Measurements from ENCODE around the gene COPZ2.
"Not testable (repeated sequence)": the region's sequence is repeated elsewhere in the genome, so short reads cannot be mapped to it uniquely, and the experiment has no call there.

The COPZ2 gene

DNA sequence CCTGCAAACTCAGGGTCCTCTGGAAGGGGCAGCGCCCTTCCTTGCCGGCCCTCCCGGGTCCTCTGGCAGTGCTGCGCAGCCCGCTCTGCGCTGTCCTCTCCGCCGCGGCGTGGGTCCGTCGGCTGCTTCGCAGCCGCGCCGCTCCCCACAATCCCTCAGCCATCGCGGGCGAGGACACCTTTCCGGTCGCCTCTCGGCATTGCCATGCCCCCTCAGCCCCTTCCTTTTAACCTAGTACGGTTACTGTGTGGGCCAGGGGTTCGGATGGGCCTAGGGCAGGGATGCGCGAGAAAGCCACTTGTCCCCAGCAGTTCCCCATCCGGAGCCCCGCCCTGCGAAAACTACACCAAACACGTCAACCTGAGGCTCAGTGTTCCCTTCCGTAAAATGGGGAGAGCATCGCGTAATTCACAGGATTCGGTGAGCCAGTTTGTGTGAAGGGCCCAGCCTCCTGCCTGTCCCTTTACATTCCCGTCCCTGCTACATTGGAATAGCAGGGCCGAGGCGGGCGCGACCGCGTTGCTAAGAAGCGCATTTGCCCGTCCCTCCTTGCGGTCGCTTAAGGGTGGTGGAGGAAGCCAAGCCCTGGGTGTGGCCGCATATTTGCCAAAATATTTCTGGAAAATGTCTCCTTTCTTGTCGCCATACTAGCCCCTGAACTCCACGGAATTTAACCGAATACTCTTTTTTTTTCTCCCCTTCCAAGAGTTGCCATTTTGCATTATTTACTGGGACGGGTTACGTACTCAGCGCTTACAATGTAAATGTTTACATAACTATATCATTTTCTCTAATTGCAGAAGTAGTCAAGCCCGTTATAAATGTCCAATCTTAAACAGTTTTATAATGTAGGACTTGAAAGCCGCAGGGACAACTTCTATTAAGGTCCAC is 13.2 kb downstream of the COPZ2 start:
- DNase-seq (ENCODE audit: extremely low spot score), result no peak

DNA sequence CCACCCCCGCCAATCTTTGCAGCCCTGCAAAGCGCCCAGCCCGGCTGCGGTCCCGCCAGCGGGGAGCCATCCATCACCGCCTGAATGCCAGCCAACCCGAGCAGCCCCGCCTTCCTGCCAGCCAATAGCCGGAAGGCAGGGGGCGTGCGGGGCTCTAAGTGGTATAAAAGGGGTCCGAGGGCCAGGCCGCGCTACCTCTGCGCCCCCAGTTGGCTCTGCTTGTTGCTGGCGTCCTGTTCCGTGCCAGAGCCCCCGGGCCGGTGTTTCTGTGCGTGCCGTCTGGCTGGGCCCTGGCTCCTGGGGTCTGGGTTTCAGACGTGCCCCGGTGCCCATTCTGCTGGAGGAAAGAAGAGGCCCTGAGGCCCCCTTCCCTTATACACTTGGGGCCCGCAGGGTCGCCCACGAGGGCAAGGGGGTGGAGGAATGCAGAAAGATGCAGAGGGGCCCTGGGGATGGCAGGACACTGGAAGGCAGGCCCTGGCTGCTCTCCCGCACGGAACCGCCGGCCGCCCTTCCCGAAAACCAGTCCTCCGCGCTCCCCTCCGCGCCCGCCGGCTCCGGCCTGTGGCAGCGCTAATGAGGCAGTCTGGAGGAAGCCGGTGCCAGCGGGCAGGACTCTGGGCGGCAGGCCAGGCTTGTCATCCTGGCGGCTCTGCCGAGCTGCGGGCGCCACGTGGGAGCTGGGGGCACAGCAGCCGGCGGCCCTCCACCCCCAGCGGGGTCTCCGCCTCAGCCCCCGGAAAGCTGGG is 14.0 kb downstream of the COPZ2 start:
- DNase-seq (ENCODE audit: extremely low spot score), result no peak
- CTCF ChIA-PET, result no interaction called here
- TF ChIP-seq, protein P1, sequence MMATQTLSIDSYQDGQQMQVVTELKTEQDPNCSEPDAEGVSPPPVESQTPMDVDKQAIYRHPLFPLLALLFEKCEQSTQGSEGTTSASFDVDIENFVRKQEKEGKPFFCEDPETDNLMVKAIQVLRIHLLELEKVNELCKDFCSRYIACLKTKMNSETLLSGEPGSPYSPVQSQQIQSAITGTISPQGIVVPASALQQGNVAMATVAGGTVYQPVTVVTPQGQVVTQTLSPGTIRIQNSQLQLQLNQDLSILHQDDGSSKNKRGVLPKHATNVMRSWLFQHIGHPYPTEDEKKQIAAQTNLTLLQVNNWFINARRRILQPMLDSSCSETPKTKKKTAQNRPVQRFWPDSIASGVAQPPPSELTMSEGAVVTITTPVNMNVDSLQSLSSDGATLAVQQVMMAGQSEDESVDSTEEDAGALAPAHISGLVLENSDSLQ (IDR thresholded peaks at IDR 0.05), result peak; percentile 94
- no peak for TF ChIP-seq BHLHE40 (IDR thresholded peaks at IDR 0.05; ENCODE audit: borderline replicate concordance)
- POLR2A ChIA-PET, result interaction anchor here (1.2 kb wide), 1 partner anchor 82 kb away, joined by 3 read pairs; the partner anchor contains the start of gene PNPO

More for the DNA sequence above, 13.2 kb downstream of the COPZ2 start:
- ChIA-PET CTCF (interaction anchor here (0.6 to 3.5 kb wide), 12 partner anchors 14 to 123 kb away, joined by 3 to 27 read pairs (median 8); no protein-coding TSS in a partner anchor), POLR2A (interaction anchor here (0.6 to 7.9 kb wide), 5 partner anchors 22 to 83 kb away, joined by 3 to 121 read pairs (median 4); partner anchors contain the start of genes CBX1, NFE2L1 and PNPO)
- TF ChIP-seq FOXA1 (IDR thresholded peaks at IDR 0.05), result no peak
- TF ChIP-seq SUZ12 (IDR thresholded peaks at IDR 0.05), result no peak
- no peak for TF ChIP-seq LEF1 (IDR thresholded peaks at IDR 0.05; ENCODE audit: borderline replicate concordance)

DNA sequence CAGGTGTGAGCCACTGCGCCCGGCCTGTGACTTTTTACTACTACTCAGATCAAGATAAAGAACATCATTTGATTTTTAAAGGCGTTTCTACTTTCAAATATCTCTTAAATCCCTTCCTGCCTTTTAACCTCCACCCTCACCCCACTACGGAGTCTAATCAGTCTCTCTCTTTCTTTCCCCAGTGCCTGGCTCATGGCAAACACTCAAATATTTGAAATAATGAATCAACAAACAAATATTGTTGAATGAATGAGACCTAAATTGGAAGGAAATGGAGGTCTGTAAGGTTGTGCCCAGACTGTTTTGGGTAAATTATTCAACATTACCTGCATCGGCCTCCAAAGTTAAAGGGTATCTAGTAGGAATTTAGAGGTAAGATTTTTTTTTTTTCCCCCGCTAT is 14.7 kb downstream of the COPZ2 start:
- no peak for DNase-seq (ENCODE audit: extremely low spot score)
- ChIA-PET POLR2A (interaction anchor here (1.2 to 2.7 kb wide), 2 partner anchors 52 to 82 kb away, joined by 3 to 11 read pairs; partner anchors contain the start of genes CDK5RAP3 and PNPO), CTCF (no interaction called here)
- TF ChIP-seq ARNT (IDR thresholded peaks at IDR 0.05) (no peak), HDGF (IDR thresholded peaks at IDR 0.05; ENCODE audit: borderline replicate concordance) (no peak), ELF4 (IDR thresholded peaks at IDR 0.05) (no peak), TARDBP (IDR thresholded peaks at IDR 0.05) (no peak), ZNF384 (IDR thresholded peaks at IDR 0.05) (no peak), L3MBTL2 (conservative IDR thresholded peaks at IDR 0.05) (no peak), LEF1 (IDR thresholded peaks at IDR 0.05; ENCODE audit: borderline replicate concordance) (no peak), FOXM1 (IDR thresholded peaks at IDR 0.05; ENCODE audit: borderline replicate concordance) (no peak), NFRKB (IDR thresholded peaks at IDR 0.05) (no peak)

DNA sequence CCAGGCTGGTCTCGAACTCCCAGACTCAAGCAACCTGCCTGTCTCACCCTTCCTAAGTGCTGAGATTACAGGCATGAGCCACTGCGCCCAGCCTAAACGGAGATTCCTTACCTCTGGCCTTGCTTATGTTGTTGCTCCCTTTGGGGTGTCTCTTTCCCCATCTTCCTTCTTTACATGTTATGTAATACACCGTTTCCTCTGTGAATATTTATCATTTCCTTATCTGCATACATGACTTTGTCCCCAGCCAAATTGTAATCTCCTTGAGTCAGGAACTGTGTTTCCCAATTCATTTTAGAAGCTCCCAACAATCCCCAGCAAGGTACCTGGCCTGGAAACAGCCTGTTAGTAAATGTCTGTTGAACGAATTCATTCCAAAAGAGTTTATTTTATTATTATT is 15.7 kb downstream of the COPZ2 start:
- POLR2A ChIA-PET, result interaction anchor here (0.9 to 2.7 kb wide), 2 partner anchors 51 to 86 kb away, joined by 3 to 11 read pairs; partner anchors contain the start of genes CDK5RAP3 and SNX11
- CTCF ChIA-PET, result interaction anchor here (0.7 to 2.3 kb wide), 4 partner anchors 11 to 1125 kb away, joined by 6 to 10 read pairs (median 7); no protein-coding TSS in a partner anchor
- no peak for TF ChIP-seq LEF1 (IDR thresholded peaks at IDR 0.05; ENCODE audit: borderline replicate concordance)
- no peak for TF ChIP-seq HDGF (IDR thresholded peaks at IDR 0.05; ENCODE audit: borderline replicate concordance)
- TF ChIP-seq BHLHE40 (IDR thresholded peaks at IDR 0.05; ENCODE audit: borderline replicate concordance), result no peak
- TF ChIP-seq SP1 (IDR thresholded peaks at IDR 0.05), result no peak
- DNase-seq (ENCODE audit: extremely low spot score), result no peak

DNA sequence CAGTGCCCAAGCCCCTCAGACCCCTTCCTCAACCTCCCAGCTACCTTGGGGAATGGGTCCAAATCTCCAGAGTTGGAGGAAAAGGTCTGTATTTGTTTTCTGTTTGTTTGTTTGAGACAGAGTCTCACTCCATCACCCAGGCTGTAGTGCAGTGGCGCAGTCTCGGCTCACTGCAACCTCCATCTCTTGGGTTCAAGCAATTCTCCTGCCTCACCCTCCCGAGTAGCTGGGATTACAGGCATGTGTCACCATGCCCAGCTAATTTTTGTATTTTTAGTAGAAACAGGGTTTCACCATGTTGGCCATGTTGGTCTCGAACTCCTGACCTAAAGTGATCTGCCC is 19.8 kb downstream of the COPZ2 start:
- POLR2A ChIA-PET, result interaction anchor here (0.9 to 4.6 kb wide), 5 partner anchors 47 to 122 kb away, joined by 3 to 21 read pairs (median 6); partner anchors contain the start of genes CBX1, CDK5RAP3, PNPO and SNX11
- not testable (repeated sequence) for DNase-seq (ENCODE audit: extremely low spot score)
- CTCF ChIA-PET, result interaction anchor here (0.9 to 3.6 kb wide), 18 partner anchors 9 to 176 kb away, joined by 3 to 35 read pairs (median 4); partner anchors contain the start of genes CDK5RAP3 and PNPO

DNA sequence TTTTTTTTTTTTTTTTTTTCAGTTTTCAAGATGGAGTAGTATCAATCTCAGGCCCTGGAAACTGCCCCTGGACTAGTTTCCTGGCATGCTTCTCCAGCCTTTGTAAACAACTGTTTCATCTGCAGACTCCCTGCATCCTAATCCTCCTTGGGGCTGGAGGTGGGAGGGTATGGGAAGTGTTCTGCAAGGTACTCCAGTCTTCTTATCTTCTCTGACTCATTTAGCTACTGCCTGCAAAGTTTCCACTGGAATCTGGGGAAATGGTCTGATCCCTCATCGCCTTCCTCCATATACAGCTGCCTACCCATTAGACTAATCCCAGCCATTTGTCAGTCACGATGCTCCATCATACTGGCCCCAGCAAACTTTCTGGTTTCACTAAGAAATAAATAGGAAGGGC is 21.5 kb downstream of the COPZ2 start:
- CTCF ChIA-PET, result interaction anchor here (1.3 to 3.6 kb wide), 2 partner anchors 66 to 67 kb away, joined by 4 to 25 read pairs; no protein-coding TSS in a partner anchor
- POLR2A ChIA-PET, result interaction anchor here (2.1 to 4.6 kb wide), 2 partner anchors 45 to 75 kb away, joined by 6 to 21 read pairs; partner anchors contain the start of genes CDK5RAP3 and PNPO
- DNase-seq (ENCODE audit: extremely low spot score), result no peak
- TF ChIP-seq LEF1 (IDR thresholded peaks at IDR 0.05; ENCODE audit: borderline replicate concordance) (no peak), TARDBP (IDR thresholded peaks at IDR 0.05) (no peak), ZNF384 (IDR thresholded peaks at IDR 0.05) (no peak), NFRKB (IDR thresholded peaks at IDR 0.05) (no peak), ELF4 (IDR thresholded peaks at IDR 0.05) (no peak), FOXK2 (IDR thresholded peaks at IDR 0.05) (no peak), FOXA1 (IDR thresholded peaks at IDR 0.05) (no peak), CTBP1 (IDR thresholded peaks at IDR 0.05; ENCODE audit: borderline replicate concordance) (no peak), SP1 (IDR thresholded peaks at IDR 0.05) (no peak), ARNT (IDR thresholded peaks at IDR 0.05) (no peak), FOXM1 (IDR thresholded peaks at IDR 0.05; ENCODE audit: borderline replicate concordance) (no peak), L3MBTL2 (conservative IDR thresholded peaks at IDR 0.05) (no peak), BHLHE40 (IDR thresholded peaks at IDR 0.05; ENCODE audit: borderline replicate concordance) (no peak), HDGF (IDR thresholded peaks at IDR 0.05; ENCODE audit: borderline replicate concordance) (no peak), SUZ12 (IDR thresholded peaks at IDR 0.05) (no peak)
- TF ChIP-seq, protein P1 (IDR thresholded peaks at IDR 0.05), result no peak

Measured in HEK293T (cell line).